ENCODE measurements around the gene RAB10.
"Not testable (repeated sequence)": the region's sequence is repeated elsewhere in the genome, so short reads cannot be mapped to it uniquely, and the experiment has no call there.

The RAB10 gene

GRCh38 chr2:26033818-26034636, at the start of gene RAB10:
Gene RAB10 (plus strand): TSS chr2:26034084. CDS start chr2:26034609, 525 bp downstream.
- DNase-seq: peak; percentile 99

GRCh38 chr2:25988134-25988533, 45.8 kb upstream of the RAB10 start:
- no peak for DNase-seq

- DNase-seq: no peak
Measured at GRCh38 chr2:25989154-25989553, 44.7 kb upstream of the RAB10 start.

- no peak for DNase-seq
Measured at GRCh38 chr2:25991965-25992364, 41.9 kb upstream of the RAB10 start.

- no peak for DNase-seq
Measured at GRCh38 chr2:25992556-25992955, 41.3 kb upstream of the RAB10 start.

DNA sequence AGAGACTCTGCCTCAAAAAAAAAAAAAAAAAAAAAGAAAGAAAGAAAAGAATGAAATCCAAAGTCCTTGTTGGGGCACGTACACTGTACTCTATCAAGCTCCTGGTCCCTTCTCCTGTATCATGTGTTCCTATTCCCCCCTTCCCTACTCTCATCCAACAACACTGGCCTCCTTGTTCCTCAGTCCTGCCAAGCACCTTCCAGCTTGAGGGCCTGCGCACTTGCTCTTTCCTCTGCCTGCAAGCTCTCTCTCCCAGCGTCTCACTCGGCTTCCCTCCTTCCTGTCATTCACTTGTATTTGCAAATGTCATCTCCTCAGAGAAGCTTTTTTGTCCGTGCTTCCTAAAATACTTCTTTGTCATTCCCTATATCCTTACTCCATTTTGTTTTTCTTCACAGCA, 40.8 kb upstream of the RAB10 start:
- DNase-seq: no peak

- no peak for DNase-seq
Measured at GRCh38 chr2:25994509-25994908, 39.4 kb upstream of the RAB10 start.

GRCh38 chr2:25996844-25997243, 37.0 kb upstream of the RAB10 start:
- no peak for DNase-seq

- DNase-seq: not testable (repeated sequence)
Measured at GRCh38 chr2:25998816-25999383, 35.0 kb upstream of the RAB10 start.

GRCh38 chr2:25999406-25999805, 34.5 kb upstream of the RAB10 start:
- DNase-seq: not testable (repeated sequence)

- DNase-seq: peak; percentile 92 to 96
Measured at GRCh38 chr2:26000561-26001082, 33.3 kb upstream of the RAB10 start.

DNA sequence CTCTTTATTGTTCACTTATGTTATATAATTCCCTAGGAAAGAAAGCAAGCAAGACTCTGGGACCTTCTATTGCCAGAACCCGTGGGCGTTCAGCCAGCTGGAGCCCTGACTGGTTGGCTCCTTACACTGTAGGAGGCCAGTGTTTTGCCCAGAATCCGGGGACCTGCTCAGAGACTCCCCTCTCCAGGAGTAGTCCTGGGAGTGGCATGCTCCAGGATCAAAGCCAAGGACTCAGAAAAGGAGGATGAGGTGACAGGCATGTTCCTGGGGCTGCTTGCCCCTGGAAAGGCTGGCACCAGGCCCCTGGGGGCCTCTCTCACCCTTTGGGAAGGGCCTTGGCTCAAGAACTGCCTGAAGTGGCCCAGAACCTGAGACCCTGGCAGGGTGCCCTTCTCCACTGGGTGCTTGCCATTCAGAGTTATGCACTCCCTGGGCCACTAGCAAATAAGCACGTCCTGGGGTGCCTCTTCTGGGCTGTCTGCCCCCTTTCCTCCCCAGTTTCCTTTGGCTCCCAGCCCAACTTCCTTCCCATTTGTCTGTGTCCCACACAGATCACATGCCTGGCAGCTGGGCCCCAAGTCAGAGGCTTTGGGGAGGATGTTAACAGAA, 32.0 kb upstream of the RAB10 start:
- DNase-seq: peak; percentile 61 to 87

DNA sequence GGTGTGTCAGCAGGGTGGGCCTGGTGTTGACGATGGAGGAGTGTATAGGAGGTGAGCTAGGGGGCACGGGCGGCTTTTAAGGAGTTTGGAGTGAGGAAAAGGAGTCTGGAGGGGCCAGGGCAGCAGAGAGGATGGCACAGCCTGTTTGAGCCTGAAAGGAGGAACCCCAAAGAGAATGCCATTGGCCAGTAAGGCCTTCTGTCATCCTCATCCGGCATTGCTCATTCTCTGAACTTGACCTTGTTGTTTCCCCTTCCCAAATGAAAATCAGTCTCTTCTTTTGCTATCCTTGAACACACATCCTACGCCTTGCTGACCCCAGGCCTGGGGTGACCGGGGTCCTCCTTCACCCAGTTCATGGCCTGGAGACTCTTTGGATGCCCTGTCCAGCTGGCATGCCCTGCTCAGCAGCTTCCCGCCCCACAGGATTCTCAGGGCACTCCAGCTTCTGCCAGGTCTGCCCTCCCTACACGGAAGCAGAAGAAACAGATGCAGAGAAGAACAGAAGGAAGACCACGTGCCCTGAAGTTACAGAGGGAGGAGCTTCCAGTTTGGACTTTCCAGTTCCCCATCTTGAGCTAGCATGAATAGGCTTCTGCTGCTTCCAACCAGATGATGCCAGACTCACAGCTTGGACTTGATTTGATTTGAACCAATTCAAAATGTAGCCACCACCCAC, 31.1 kb upstream of the RAB10 start:
- DNase-seq: peak; percentile 85 to 91

DNA sequence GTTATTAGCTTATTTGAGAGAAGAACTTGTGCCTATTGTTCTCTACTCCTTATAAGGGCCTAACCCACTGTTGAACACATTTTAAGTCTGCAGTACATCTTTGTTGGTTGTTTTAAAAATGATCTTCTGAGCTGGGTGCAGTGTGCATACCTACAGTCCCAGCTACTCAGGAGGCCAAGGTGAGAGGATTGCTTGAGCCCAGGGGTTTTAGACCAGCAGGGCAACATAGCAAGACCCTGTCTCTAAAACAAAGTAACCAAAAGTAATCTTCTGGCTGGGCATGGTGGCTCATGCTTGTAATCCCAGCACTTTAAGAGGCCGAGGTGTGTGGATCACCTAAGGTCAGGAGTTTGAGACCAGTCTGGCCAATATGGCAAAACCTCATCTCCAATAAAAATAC, 25.8 kb upstream of the RAB10 start:
- DNase-seq: no peak

DNA sequence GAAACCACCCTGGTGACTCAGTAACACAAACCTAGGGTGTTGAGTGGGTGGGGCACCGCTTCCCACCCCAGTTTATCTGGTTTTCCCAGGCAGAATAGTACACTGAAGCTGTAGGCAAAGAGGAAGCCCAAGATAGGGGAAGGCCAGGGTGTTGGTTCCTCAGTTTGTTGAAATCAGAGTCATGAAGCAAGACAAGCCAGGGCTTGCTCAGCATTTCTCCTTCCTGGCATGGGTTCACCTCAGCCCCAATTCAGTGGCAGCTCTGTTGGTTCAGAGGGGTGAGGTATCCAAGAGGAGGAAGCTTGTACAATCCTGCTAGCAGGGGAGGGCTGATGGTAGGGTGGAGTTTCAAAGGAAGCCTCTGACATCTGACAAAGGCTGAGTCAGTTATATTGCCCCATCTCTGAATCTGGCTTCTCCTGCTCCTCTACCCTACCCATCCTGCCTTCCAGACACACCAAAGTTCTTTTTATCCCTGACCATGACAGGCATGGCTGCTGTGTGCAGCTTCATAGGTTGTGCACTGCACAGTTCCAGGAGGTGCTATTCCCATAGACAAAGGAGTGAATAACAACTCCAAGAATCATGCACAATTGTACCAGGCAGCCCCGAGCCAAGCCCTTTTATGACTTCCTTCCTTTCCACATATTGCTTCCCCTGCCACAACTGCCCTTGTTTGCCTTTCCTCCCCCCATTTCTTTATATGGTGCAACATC, 24.9 kb upstream of the RAB10 start:
- DNase-seq: peak; percentile 97 to 100

- no peak for DNase-seq
Measured at GRCh38 chr2:26009567-26009963, 24.3 kb upstream of the RAB10 start.

- no peak for DNase-seq
Measured at GRCh38 chr2:26010943-26011342, 22.9 kb upstream of the RAB10 start.

DNA sequence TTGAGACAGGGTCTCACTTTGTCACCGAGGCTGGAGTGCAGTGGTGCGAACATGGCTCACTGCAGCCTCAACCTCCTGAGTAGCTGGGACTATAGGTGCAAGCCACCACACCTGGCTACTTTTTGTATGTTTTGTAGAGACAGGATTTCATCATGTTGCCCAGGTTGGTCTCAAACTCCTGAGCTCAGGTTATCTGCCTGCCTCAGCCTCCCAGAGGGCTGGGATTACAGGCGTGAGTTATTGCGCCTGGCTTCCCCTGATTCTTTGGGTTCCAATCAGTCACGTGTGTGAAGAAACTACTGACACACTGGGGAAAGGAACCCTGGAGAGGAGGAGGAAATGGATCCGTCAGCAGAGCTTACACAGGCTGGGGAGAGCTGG, 22.3 kb upstream of the RAB10 start:
- peak; percentile 65 to 76 for DNase-seq

DNA sequence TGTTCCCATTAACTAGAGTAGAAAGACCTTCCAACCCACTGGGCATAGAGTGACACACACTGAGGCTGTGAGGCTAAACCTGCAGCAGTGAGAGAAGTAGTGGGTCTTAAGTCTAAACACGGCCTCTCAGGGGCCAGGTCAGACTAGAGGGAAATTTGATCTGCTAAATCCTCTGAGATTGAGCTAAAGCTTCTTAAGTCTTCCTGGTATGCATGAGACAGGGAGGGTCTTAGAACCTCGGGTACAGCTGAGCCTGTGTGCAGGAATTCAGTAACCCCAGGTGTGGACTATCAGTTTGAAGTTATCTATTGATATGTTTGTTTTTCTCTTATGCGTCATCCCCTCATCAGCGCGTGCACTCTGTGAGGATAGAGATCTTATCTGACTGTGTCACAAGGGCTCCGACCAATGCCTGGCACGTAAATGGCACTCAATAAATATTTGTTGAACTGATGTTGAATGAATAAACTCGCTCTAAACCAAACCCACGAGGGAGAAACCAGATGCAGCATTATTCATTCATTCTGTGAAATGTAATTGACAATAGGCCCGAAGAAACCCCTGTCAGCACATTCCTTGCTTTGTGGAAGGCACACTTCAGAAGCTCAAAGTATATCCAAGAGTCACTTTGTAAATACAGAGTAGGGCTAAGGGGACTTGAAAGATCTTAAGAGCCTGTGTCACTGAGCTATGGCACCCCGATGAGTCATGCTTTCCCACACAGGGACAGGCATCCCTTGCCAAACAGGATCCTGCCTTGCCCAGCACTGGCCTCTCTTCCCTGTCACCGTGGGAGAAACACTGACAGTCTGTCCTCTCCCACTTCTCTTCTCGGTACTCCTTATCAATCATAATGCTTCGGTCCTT, 21.7 kb upstream of the RAB10 start:
- peak; percentile 85 to 98 for DNase-seq

- no peak for DNase-seq
Measured at GRCh38 chr2:26013668-26014067, 20.2 kb upstream of the RAB10 start.

DNA sequence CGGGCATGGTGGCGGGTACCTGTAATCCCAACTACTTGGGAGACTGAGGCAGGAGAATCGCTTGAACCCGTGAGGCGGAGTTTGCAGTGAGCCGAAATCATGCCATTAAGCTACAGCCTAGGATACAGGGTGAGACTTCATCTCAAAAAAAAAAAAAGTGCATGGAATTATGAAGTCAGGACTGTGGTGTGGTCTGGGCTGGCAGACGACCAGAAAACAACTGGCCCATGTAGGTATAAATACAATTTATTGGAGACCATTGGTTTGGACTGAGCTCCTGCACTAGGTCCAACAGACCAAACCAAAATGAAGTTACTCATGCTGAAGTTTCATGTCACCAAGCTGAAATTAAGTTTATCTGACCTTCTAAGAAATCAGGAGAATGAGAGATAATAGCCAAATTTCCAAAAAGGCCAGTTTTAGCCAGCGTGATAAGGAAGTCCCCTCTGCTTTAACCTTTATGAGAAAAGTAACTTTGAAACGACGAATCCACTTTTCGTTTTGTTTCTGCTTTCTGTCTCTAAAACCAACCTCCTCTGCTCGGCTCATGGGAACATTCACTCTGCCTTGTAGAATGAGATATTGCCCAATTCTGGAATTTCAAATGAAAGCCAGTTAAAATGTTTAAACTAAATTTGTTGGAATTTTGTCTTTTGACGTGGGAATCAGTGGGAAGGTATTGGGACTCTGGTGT, 17.7 kb upstream of the RAB10 start:
- peak; percentile 85 to 91 for DNase-seq

Measured in inflammatory macrophage treated with lipopolysaccharide for 1 hour (primary cell).